ENCODE measurements around the gene GSK3B. TPM values are rescaled to one million over a fixed set of nuclear protein-coding genes. Genes with fewer than 3 reads are reported as not detected.
A peak's percentile ranks its signal among the peaks of the same experiment; 100 is the strongest.
"Not testable (repeated sequence)": the region's sequence is repeated elsewhere in the genome, so short reads cannot be mapped to it uniquely, and the experiment has no call there.

Gene GSK3B
- total and polyA plus RNA-seq, 2 experiments from 2014 or later, result 18.1 to 48.8 TPM

GRCh38 chr3:119891944-119892721 lies 202.1 kb downstream of the GSK3B start:
- TF ChIP-seq EZH2phosphoT487 (IDR thresholded peaks at IDR 0.05; ENCODE audit: low read depth, severe bottlenecking, unreplicated experiment) (no peak), CTCF (IDR thresholded peaks at IDR 0.05; ENCODE audit: poor library complexity) (peak; percentile 73)
- Histone ChIP-seq H3K36me3 (replicated peaks; ENCODE audit: insufficient read depth, low read depth) (no peaks in the 10 kb centered on the region), H3K4me3 (no peak overlapping the region), H3K9me3 (ENCODE audit: low read depth) (no peaks in the 10 kb centered on the region), H2AFZ (no peak overlapping the region), H4K20me1 (ENCODE audit: insufficient read depth, poor library complexity, severe bottlenecking) (no peaks in the 10 kb centered on the region), H3K4me1 (ENCODE audit: insufficient read depth) (no peaks in the 10 kb centered on the region), H3K9me2 (replicated peaks; ENCODE audit: insufficient read depth) (no peaks in the 10 kb centered on the region), H3K27me3 (no peaks in the 10 kb centered on the region), H3K79me2 (peaks cover under 1% of the 10 kb centered on the region), H3K4me2 (peak overlapping the region; percentile 56), H3K27ac (no peak overlapping the region)
- DNase-seq (ENCODE audit: low spot score), result peak; percentile 68
- 50% methylated on average over 10 of the region's 10 CpGs for WGBS (ENCODE audit: low lambda C conversion rate, missing lambda C conversion rate)

- H4K20me1 ChIP-seq (ENCODE audit: insufficient read depth, poor library complexity, severe bottlenecking); DNase-seq (ENCODE audit: low spot score); H3K36me3 ChIP-seq (replicated peaks; ENCODE audit: insufficient read depth, low read depth); H3K79me2 ChIP-seq; H2AFZ ChIP-seq; H3K4me3 ChIP-seq; H3K27ac ChIP-seq; H3K4me2 ChIP-seq; H3K4me1 ChIP-seq (ENCODE audit: insufficient read depth); H3K9me3 ChIP-seq (ENCODE audit: low read depth); H3K9me2 ChIP-seq (replicated peaks; ENCODE audit: insufficient read depth); H3K27me3 ChIP-seq: not testable (repeated sequence)
- WGBS (ENCODE audit: low lambda C conversion rate, missing lambda C conversion rate), result 89% methylated on average over 4 of the region's 4 CpGs
These were observed 205.6 kb downstream of the GSK3B start for GRCh38 chr3:119888681-119889080.

DNA sequence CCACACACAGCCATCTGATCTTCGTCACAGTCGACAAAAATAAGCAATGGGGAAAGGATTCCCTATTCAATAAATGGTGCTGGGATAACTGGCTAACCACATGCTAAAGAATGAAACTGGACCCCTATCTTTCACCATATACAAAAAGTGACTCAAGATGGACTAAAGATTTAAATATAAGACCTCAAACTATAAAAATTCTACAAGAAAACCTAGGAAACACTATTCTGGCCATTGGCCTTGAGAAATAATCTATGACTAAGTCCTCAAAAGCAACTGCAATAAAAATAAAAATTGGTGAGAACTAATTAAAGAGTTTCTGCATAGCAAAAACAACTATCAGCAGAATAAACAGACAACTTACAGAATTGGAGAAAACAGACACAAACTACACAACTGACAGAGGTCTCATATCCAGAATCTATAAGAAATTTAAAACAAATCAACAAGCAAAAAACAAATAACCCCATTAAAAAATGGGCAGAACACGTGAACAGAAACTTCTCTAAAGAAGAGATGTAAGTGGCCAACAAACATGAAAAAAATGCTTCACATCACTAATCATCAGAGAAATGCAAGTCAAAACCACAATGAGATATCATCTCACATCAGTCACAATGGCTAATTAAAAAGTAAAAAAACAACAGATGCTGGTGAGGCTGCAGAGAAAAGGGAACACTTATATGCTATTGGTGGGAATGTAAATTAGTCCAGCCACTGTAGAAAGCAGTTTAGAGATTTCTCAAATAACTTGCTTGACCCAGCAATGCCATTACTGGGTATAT lies 208.3 kb downstream of the GSK3B start:
- Histone ChIP-seq H3K4me2 (no peak overlapping the region), H3K36me3 (replicated peaks; ENCODE audit: insufficient read depth, low read depth) (no peaks in the 10 kb centered on the region), H3K4me1 (ENCODE audit: insufficient read depth) (no peaks in the 10 kb centered on the region), H3K27ac (no peak overlapping the region), H3K79me2 (peaks cover 5% of the 10 kb centered on the region), H3K9me3 (ENCODE audit: low read depth) (no peaks in the 10 kb centered on the region), H3K4me3 (no peak overlapping the region), H3K27me3 (no peaks in the 10 kb centered on the region), H4K20me1 (ENCODE audit: insufficient read depth, poor library complexity, severe bottlenecking) (no peaks in the 10 kb centered on the region), H2AFZ (no peak overlapping the region), H3K9me2 (replicated peaks; ENCODE audit: insufficient read depth) (no peaks in the 10 kb centered on the region)
- TF ChIP-seq CTCF (IDR thresholded peaks at IDR 0.05; ENCODE audit: poor library complexity), result no peak
- no peak for TF ChIP-seq EZH2 (IDR thresholded peaks at IDR 0.05; ENCODE audit: borderline replicate concordance)
- TF ChIP-seq EZH2phosphoT487 (IDR thresholded peaks at IDR 0.05; ENCODE audit: low read depth, severe bottlenecking, unreplicated experiment), result no peak
- DNase-seq (ENCODE audit: low spot score), result no peak
- WGBS (ENCODE audit: low lambda C conversion rate, missing lambda C conversion rate), result 99% methylated on average over 3 of the region's 3 CpGs

- Histone ChIP-seq H3K27ac (no peak overlapping the region), H2AFZ (no peak overlapping the region), H3K9me2 (replicated peaks; ENCODE audit: insufficient read depth) (no peaks in the 10 kb centered on the region)
These were observed 210.1 kb downstream of the GSK3B start for GRCh38 chr3:119884161-119884557.

More at GRCh38 chr3:119884161-119884557, 210.1 kb downstream of the GSK3B start:
- Histone ChIP-seq H3K4me3 (no peak overlapping the region), H3K36me3 (replicated peaks; ENCODE audit: insufficient read depth, low read depth) (no peaks in the 10 kb centered on the region), H3K79me2 (peaks cover 5% of the 10 kb centered on the region), H3K9me3 (ENCODE audit: low read depth) (no peaks in the 10 kb centered on the region), H3K4me1 (ENCODE audit: insufficient read depth) (no peaks in the 10 kb centered on the region), H4K20me1 (ENCODE audit: insufficient read depth, poor library complexity, severe bottlenecking) (no peaks in the 10 kb centered on the region), H3K27me3 (no peaks in the 10 kb centered on the region), H3K4me2 (no peak overlapping the region)
- TF ChIP-seq CTCF (IDR thresholded peaks at IDR 0.05; ENCODE audit: poor library complexity) (no peak), EZH2 (IDR thresholded peaks at IDR 0.05; ENCODE audit: borderline replicate concordance) (no peak), EZH2phosphoT487 (IDR thresholded peaks at IDR 0.05; ENCODE audit: low read depth, severe bottlenecking, unreplicated experiment) (no peak)
- WGBS (ENCODE audit: low lambda C conversion rate, missing lambda C conversion rate), result 84% methylated on average over 4 of the region's 4 CpGs
- DNase-seq (ENCODE audit: low spot score), result no peak

All from hepatocyte (in vitro differentiated cells).